Uterus (tissue), 4 donors: Measurements from ENCODE around the gene PROK2. TPM values are rescaled to one million over a fixed set of nuclear protein-coding genes. Genes with fewer than 3 reads are reported as not detected.

ENCODE experiments used
- DNase-seq, 2 donors: peaks; one replicate each; pipeline ENCODE4 v3.0.0-alpha.2; 2019 to 2020
- H3K27ac ChIP-seq, 2 donors: fragments of 200-600 bp; sonication (generic); 1 replicate in 1 of 2; 2 replicates in 1 of 2; pipeline ENCODE4 v1.5.1; 2016 to 2018
- H3K27me3 ChIP-seq, 2 donors: fragments of 200-600 bp; sonication (generic); one replicate each; pipeline ENCODE4 v1.5.1; 2018 to 2019; ENCODE audit warnings: control low read depth in 1 of 2
- H3K36me3 ChIP-seq, 2 donors: fragments of 200-600 bp; sonication (generic); one replicate each; pipeline ENCODE4 v1.5.1; 2019; ENCODE audit warnings: control low read depth in 1 of 2
- H3K4me1 ChIP-seq, 2 donors: fragments of 200-600 bp; sonication (generic); one replicate each; pipeline ENCODE4 v1.5.1; 2018 to 2019; ENCODE audit warnings: control low read depth in 1 of 2
- H3K4me3 ChIP-seq, 2 donors: fragments of 200-600 bp; sonication (generic); 1 replicate in 1 of 2; 2 replicates in 1 of 2; pipeline ENCODE4 v1.5.1; 2018 to 2019; ENCODE audit warnings: mild to moderate bottlenecking in 1 of 2
- H3K9me3 ChIP-seq, 2 donors: fragments of 200-600 bp; sonication (generic); one replicate each; pipeline ENCODE4 v1.5.1; 2019; ENCODE audit warnings: control low read depth in 1 of 2
- CTCF ChIP-seq, 4 experiments: fragments of 200-600 bp in 2 of 4; fragments of 450-650 bp in 2 of 4; sonication (generic) in 2 of 4; IDR thresholded peaks; one replicate each; pipeline ENCODE4 v1.5.1; 2016 to 2019; ENCODE audit warnings: antibody characterized with exemption in 4 of 4, mild to moderate bottlenecking in 2 of 4, moderate library complexity in 1 of 4
- POLR2A ChIP-seq, 2 donors: fragments of 450-650 bp; IDR thresholded peaks; one replicate each; pipeline ENCODE4 v1.6.1; 2016; ENCODE audit warnings: antibody characterized with exemption in 2 of 2, mild to moderate bottlenecking in 1 of 2, moderate library complexity in 1 of 2
- intact Hi-C: fragments of 100-400 bp; cut with DNase I; formaldehyde crosslinking; loops from one replicate; pipeline ENCODE4 v1.15.1; 2023; ENCODE audit warnings: low total_unique reads
- total RNA-seq, 4 donors: library from RNA; depleted of rRNA in 3 of 4; stranded (reverse); fragments of >200 nt in 3 of 4; gene quantifications; one replicate each; pipeline versions ENCODE4 v1.1.0 to v1.2.4, GENCODE V29; 2014 to 2023
- donor health status: DM: yes; HTN: yes; CAD: no.

Gene PROK2
- total RNA-seq, 4 donors from 2014 or later = not detected

GRCh38 chr3:71816767-71817156 is 31.8 kb upstream of the PROK2 start:
- Histone ChIP-seq H3K27me3 (no peaks in the 10 kb centered on the region), H3K27ac (no peak overlapping the region), H3K4me3 (no peak overlapping the region), H3K9me3 (no peaks in the 10 kb centered on the region), H3K36me3 (no peaks in the 10 kb centered on the region), H3K4me1 (no peaks in the 10 kb centered on the region)
- DNase-seq = no peak
- intact Hi-C loops = no loop called here
- TF ChIP-seq POLR2A (IDR thresholded peaks at IDR 0.05) (no peak), CTCF (IDR thresholded peaks at IDR 0.05) (no peak)

GRCh38 chr3:71815340-71816067 is 30.6 kb upstream of the PROK2 start:
- intact Hi-C loops = no loop called here
- H3K27me3 ChIP-seq = no peaks in the 10 kb centered on the region

GRCh38 chr3:71813704-71814103 is 28.8 kb upstream of the PROK2 start:
- H3K9me3 ChIP-seq = no peaks in the 10 kb centered on the region
- H3K4me3 ChIP-seq = no peak overlapping the region
- TF ChIP-seq POLR2A (IDR thresholded peaks at IDR 0.05) (no peak), CTCF (IDR thresholded peaks at IDR 0.05) (no peak)
- intact Hi-C loops = no loop called here
- H3K27me3 ChIP-seq = no peaks in the 10 kb centered on the region
- DNase-seq = no peak
- no peaks in the 10 kb centered on the region for H3K36me3 ChIP-seq
- no peaks in the 10 kb centered on the region for H3K4me1 ChIP-seq
- H3K27ac ChIP-seq = no peak overlapping the region

More at GRCh38 chr3:71815340-71816067, 30.6 kb upstream of the PROK2 start:
- no peaks in the 10 kb centered on the region for H3K36me3 ChIP-seq
- TF ChIP-seq POLR2A (IDR thresholded peaks at IDR 0.05) = no peak
- no peaks in the 10 kb centered on the region for H3K4me1 ChIP-seq
- H3K4me3 ChIP-seq = no peak overlapping the region
- no peak for DNase-seq
- no peaks in the 10 kb centered on the region for H3K9me3 ChIP-seq
- no peak overlapping the region for H3K27ac ChIP-seq

- Histone ChIP-seq H3K36me3 (no peaks in the 10 kb centered on the region), H3K27me3 (no peaks in the 10 kb centered on the region), H3K27ac (no peak overlapping the region), H3K9me3 (no peaks in the 10 kb centered on the region), H3K4me3 (no peak overlapping the region), H3K4me1 (no peaks in the 10 kb centered on the region)
- no peak for TF ChIP-seq CTCF (IDR thresholded peaks at IDR 0.05)
- TF ChIP-seq POLR2A (IDR thresholded peaks at IDR 0.05) = no peak
- intact Hi-C loops = no loop called here
- DNase-seq = no peak
Observed at GRCh38 chr3:71813073-71813472, 28.1 kb upstream of the PROK2 start.

- Histone ChIP-seq H3K27me3 (no peaks in the 10 kb centered on the region), H3K4me1 (no peaks in the 10 kb centered on the region), H3K27ac (no peak overlapping the region), H3K9me3 (no peaks in the 10 kb centered on the region), H3K4me3 (no peak overlapping the region), H3K36me3 (no peaks in the 10 kb centered on the region)
- no peak for DNase-seq
- TF ChIP-seq CTCF (IDR thresholded peaks at IDR 0.05) (no peak), POLR2A (IDR thresholded peaks at IDR 0.05) (no peak)
- intact Hi-C loops = no loop called here
Observed at GRCh38 chr3:71810056-71810455, 25.1 kb upstream of the PROK2 start.
